ENCODE results near the gene NLK.

GRCh38 chr17:28221751-28222414, 179.4 kb downstream of the NLK start:
- TF ChIP-seq EZH2phosphoT487 (IDR thresholded peaks at IDR 0.05; ENCODE audit: borderline replicate concordance) = no peak
- no peak for TF ChIP-seq CTCF (conservative IDR thresholded peaks at IDR 0.05; ENCODE audit: low read length)

Data from Loucy (cell line).